Measurements from ENCODE around the gene RASSF4. TPM values are rescaled to one million over a fixed set of nuclear protein-coding genes. Genes with fewer than 3 reads are reported as not detected.
A peak's percentile ranks its signal among the peaks of the same experiment; 100 is the strongest.
"Not testable (repeated sequence)": the region's sequence is repeated elsewhere in the genome, so short reads cannot be mapped to it uniquely, and the experiment has no call there.

Gene RASSF4
- total RNA-seq, 1 donor from 2014 or later: 83.0 TPM

GRCh38 chr10:45008524-45009161 lies 49.0 kb downstream of the RASSF4 start:
- H3K36me3 ChIP-seq (ENCODE audit: insufficient read depth, low read length): peaks cover 4% of the 10 kb centered on the region
- FAIRE-seq (peak; percentile 99), DNase-seq (ENCODE audit: low read depth) (peak; percentile 78)
- no peak overlapping the region for H3K9ac ChIP-seq (ENCODE audit: low read length)
- H3K4me1 ChIP-seq (ENCODE audit: insufficient read depth, low read length): no peaks in the 10 kb centered on the region
- no peaks in the 10 kb centered on the region for H4K20me1 ChIP-seq (ENCODE audit: insufficient read depth, low read length)
- no peak overlapping the region for H3K4me3 ChIP-seq (ENCODE audit: insufficient read depth, low read depth, low read length)
- Mint-ChIP-seq H3K27ac (ENCODE audit: unreplicated experiment) (no peak overlapping the region), H3K4me3 (ENCODE audit: unreplicated experiment) (no peak overlapping the region), H3K27me3 (ENCODE audit: low read depth, unreplicated experiment) (no peaks in the 10 kb centered on the region), H3K36me3 (ENCODE audit: low read depth, unreplicated experiment) (peaks cover 15% of the 10 kb centered on the region), H3K4me1 (ENCODE audit: low read depth, unreplicated experiment) (no peaks in the 10 kb centered on the region), H3K9me3 (ENCODE audit: unreplicated experiment) (peaks cover 21% of the 10 kb centered on the region)
- peak overlapping the region; percentile 5 for H3K4me2 ChIP-seq (ENCODE audit: low read length)
- TF ChIP-seq EZH2 (IDR thresholded peaks at IDR 0.05; ENCODE audit: insufficient read depth, low read length) (no peak), CTCF (IDR thresholded peaks at IDR 0.05; ENCODE audit: insufficient read depth, low read depth, low read length) (peak; percentile 96)
- H3K9me3 ChIP-seq (ENCODE audit: insufficient read depth, low read depth, low read length): peaks cover 2% of the 10 kb centered on the region
- peaks cover 13% of the 10 kb centered on the region for H3K79me2 ChIP-seq (ENCODE audit: insufficient read depth, low read length)
- no peaks in the 10 kb centered on the region for H3K27me3 ChIP-seq (ENCODE audit: insufficient read depth, low read length)
- no peak overlapping the region for H2AFZ ChIP-seq (ENCODE audit: low read depth, low read length)
- no peak overlapping the region for H3K27ac ChIP-seq (ENCODE audit: low read depth, low read length)

DNA sequence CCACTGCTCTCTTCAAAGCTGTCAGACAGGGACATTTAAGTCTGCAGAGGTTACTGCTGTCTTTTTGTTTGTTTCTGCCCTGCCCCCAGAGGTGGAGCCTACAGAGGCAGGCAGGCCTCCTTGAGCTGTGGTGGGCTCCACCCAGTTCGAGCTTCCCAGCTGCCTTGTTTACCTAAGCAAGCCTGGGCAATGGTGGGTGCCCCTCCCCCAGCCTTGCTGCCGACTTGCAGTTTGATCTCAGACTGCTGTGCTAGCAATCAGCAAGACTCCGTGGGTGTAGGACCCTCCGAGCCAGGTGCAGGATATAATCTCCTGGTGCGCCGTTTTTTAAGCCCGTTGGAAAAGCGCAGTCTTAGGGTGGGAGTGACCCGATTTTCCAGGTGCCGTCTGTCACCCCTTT lies 55.0 kb downstream of the RASSF4 start:
- not testable (repeated sequence) for DNase-seq (ENCODE audit: low read depth); H3K9ac ChIP-seq (ENCODE audit: low read length); H3K4me1 ChIP-seq (ENCODE audit: insufficient read depth, low read length); H3K4me1 Mint-ChIP-seq (ENCODE audit: low read depth, unreplicated experiment); H3K27ac ChIP-seq (ENCODE audit: low read depth, low read length); H3K4me2 ChIP-seq (ENCODE audit: low read length); H3K79me2 ChIP-seq (ENCODE audit: insufficient read depth, low read length); H3K36me3 ChIP-seq (ENCODE audit: insufficient read depth, low read length); H3K27ac Mint-ChIP-seq (ENCODE audit: unreplicated experiment); H3K27me3 ChIP-seq (ENCODE audit: insufficient read depth, low read length); H3K4me3 ChIP-seq (ENCODE audit: insufficient read depth, low read depth, low read length); H3K36me3 Mint-ChIP-seq (ENCODE audit: low read depth, unreplicated experiment); H2AFZ ChIP-seq (ENCODE audit: low read depth, low read length); H3K9me3 ChIP-seq (ENCODE audit: insufficient read depth, low read depth, low read length); H4K20me1 ChIP-seq (ENCODE audit: insufficient read depth, low read length); H3K4me3 Mint-ChIP-seq (ENCODE audit: unreplicated experiment); H3K27me3 Mint-ChIP-seq (ENCODE audit: low read depth, unreplicated experiment); H3K9me3 Mint-ChIP-seq (ENCODE audit: unreplicated experiment); FAIRE-seq

- Mint-ChIP-seq H3K36me3 (ENCODE audit: low read depth, unreplicated experiment) (no peaks in the 10 kb centered on the region), H3K9me3 (ENCODE audit: unreplicated experiment) (peaks cover 7% of the 10 kb centered on the region), H3K4me3 (ENCODE audit: unreplicated experiment) (no peak overlapping the region), H3K27ac (ENCODE audit: unreplicated experiment) (no peak overlapping the region), H3K4me1 (ENCODE audit: low read depth, unreplicated experiment) (no peaks in the 10 kb centered on the region), H3K27me3 (ENCODE audit: low read depth, unreplicated experiment) (no peaks in the 10 kb centered on the region)
- H3K4me1 ChIP-seq (ENCODE audit: insufficient read depth, low read length): no peaks in the 10 kb centered on the region
- no peak for TF ChIP-seq CTCF (IDR thresholded peaks at IDR 0.05; ENCODE audit: insufficient read depth, low read depth, low read length)
- no peak for TF ChIP-seq EZH2 (IDR thresholded peaks at IDR 0.05; ENCODE audit: insufficient read depth, low read length)
- H3K27me3 ChIP-seq (ENCODE audit: insufficient read depth, low read length): no peaks in the 10 kb centered on the region
- no peak overlapping the region for H3K27ac ChIP-seq (ENCODE audit: low read depth, low read length)
- H3K79me2 ChIP-seq (ENCODE audit: insufficient read depth, low read length): no peaks in the 10 kb centered on the region
- no peaks in the 10 kb centered on the region for H4K20me1 ChIP-seq (ENCODE audit: insufficient read depth, low read length)
- FAIRE-seq: no peak
- no peak overlapping the region for H3K4me2 ChIP-seq (ENCODE audit: low read length)
- no peaks in the 10 kb centered on the region for H3K36me3 ChIP-seq (ENCODE audit: insufficient read depth, low read length)
- no peak overlapping the region for H3K4me3 ChIP-seq (ENCODE audit: insufficient read depth, low read depth, low read length)
- no peak overlapping the region for H2AFZ ChIP-seq (ENCODE audit: low read depth, low read length)
- no peak overlapping the region for H3K9ac ChIP-seq (ENCODE audit: low read length)
- DNase-seq (ENCODE audit: low read depth): no peak
- H3K9me3 ChIP-seq (ENCODE audit: insufficient read depth, low read depth, low read length): no peaks in the 10 kb centered on the region
Measured at GRCh38 chr10:45015590-45015989, 56.0 kb downstream of the RASSF4 start.

Data from astrocyte (in vitro differentiated cells and primary cell).